Stimulated activated naive CD4-positive, alpha-beta T cell treated with Interleukin-2 at 50 U/mL for 16 hours (primary cell): ENCODE results near the gene FOLR3.
A peak's percentile ranks its signal among the peaks of the same experiment; 100 is the strongest.
"Not testable (repeated sequence)": the region's sequence is repeated elsewhere in the genome, so short reads cannot be mapped to it uniquely, and the experiment has no call there.

Experiments used
- DNase-seq: peaks from one replicate; lab custom pipeline; 2025; lab: John Stamatoyannopoulos, UW

FOLR3 gene

GRCh38 chr11:72123117-72123653 lies 12.3 kb upstream of the FOLR3 start:
- no peak for DNase-seq

- DNase-seq = no peak
These were observed 11.5 kb upstream of the FOLR3 start for GRCh38 chr11:72124046-72124445.

GRCh38 chr11:72125956-72126355 lies 9.6 kb upstream of the FOLR3 start:
- no peak for DNase-seq

GRCh38 chr11:72127923-72128322 lies 7.6 kb upstream of the FOLR3 start:
- DNase-seq = no peak

- no peak for DNase-seq
These were observed 6.1 kb upstream of the FOLR3 start for GRCh38 chr11:72129381-72129780.

- DNase-seq = no peak
These were observed 2.9 kb upstream of the FOLR3 start for GRCh38 chr11:72132646-72133045.

GRCh38 chr11:72135891-72136683 lies 562 bp downstream of the FOLR3 start:
- DNase-seq = no peak

GRCh38 chr11:72136684-72137262 lies 1.2 kb downstream of the FOLR3 start:
- no peak for DNase-seq

- no peak for DNase-seq
These were observed 3.4 kb downstream of the FOLR3 start for GRCh38 chr11:72138821-72139390.

- no peak for DNase-seq
These were observed 4.0 kb downstream of the FOLR3 start for GRCh38 chr11:72139500-72139899.

- DNase-seq = no peak
These were observed 5.1 kb downstream of the FOLR3 start for GRCh38 chr11:72140661-72141060.

- peak; percentile 12 for DNase-seq
These were observed 5.5 kb downstream of the FOLR3 start for GRCh38 chr11:72141066-72141465.

GRCh38 chr11:72142086-72142485 lies 6.6 kb downstream of the FOLR3 start:
- DNase-seq = not testable (repeated sequence)

- DNase-seq = not testable (repeated sequence)
These were observed 7.0 kb downstream of the FOLR3 start for GRCh38 chr11:72142543-72142942.

GRCh38 chr11:72144807-72145565 lies 9.5 kb downstream of the FOLR3 start:
- no peak for DNase-seq

- DNase-seq = no peak
These were observed 11.1 kb downstream of the FOLR3 start for GRCh38 chr11:72146625-72147024.

GRCh38 chr11:72150882-72151281 lies 15.4 kb downstream of the FOLR3 start:
- no peak for DNase-seq

GRCh38 chr11:72153874-72154273 lies 18.3 kb downstream of the FOLR3 start:
- not testable (repeated sequence) for DNase-seq

GRCh38 chr11:72154816-72155215 lies 19.3 kb downstream of the FOLR3 start:
- no peak for DNase-seq

GRCh38 chr11:72155751-72156150 lies 20.2 kb downstream of the FOLR3 start:
- no peak for DNase-seq

- DNase-seq = no peak
These were observed 21.6 kb downstream of the FOLR3 start for GRCh38 chr11:72157131-72157530.

- DNase-seq = no peak
These were observed 24.8 kb downstream of the FOLR3 start for GRCh38 chr11:72160319-72160718.
